Measurements from ENCODE around the gene FAP. TPM values are rescaled to one million over a fixed set of nuclear protein-coding genes. Genes with fewer than 3 reads are reported as not detected.

Gene FAP
- total and polyA plus RNA-seq, 2 donors (not counting 3 experiments of a cell fraction or from before 2014, with no cell fraction given), result 1.1 TPM; not detected in 1

- intact Hi-C loops (cut with micrococcal nuclease), result loop anchor here (1.0 kb wide), 1 partner anchor 17 kb away; no protein-coding TSS in a partner anchor
- peak overlapping the region; percentile 88 for H2AFZ ChIP-seq (ENCODE audit: low read depth, low read length)
Measured at GRCh38 chr2:162244541-162245031, 1.3 kb upstream of the FAP start.

GRCh38 chr2:162243715-162244114, 470 bp upstream of the FAP start:
- ChIA-PET POLR2A (no interaction called here), CTCF (interaction anchor here (4.1 kb wide), 1 partner anchor 55 kb away, joined by 26 read pairs; no protein-coding TSS in a partner anchor)
- Histone ChIP-seq H3K27ac (ENCODE audit: insufficient read depth, low read depth, low read length) (peak overlapping the region; percentile 81), H3K9ac (replicated peaks; ENCODE audit: extremely low read depth, insufficient read depth, low read length) (no peak overlapping the region), H3K79me2 (ENCODE audit: control insufficient read depth, insufficient read depth, low read length) (no peaks in the 10 kb centered on the region), H3K9me1 (replicated peaks; ENCODE audit: control insufficient read depth, extremely low read depth, insufficient read depth, low read length) (no peaks in the 10 kb centered on the region), H2AFZ (ENCODE audit: low read depth, low read length) (no peak overlapping the region), H3K4me3 (replicated peaks in 1 of 3; ENCODE audit: insufficient read depth in 1 of 3, low read depth in 1 of 3, low read length in 3 of 3) (no peak overlapping the region), H3K27me3 (ENCODE audit: control insufficient read depth in 2 of 2, insufficient read depth in 2 of 2, low read length in 2 of 2) (no peaks in the 10 kb centered on the region), H3K36me3 (ENCODE audit: control insufficient read depth in 2 of 2, extremely low read depth in 1 of 2, insufficient read depth in 2 of 2, low read length in 2 of 2) (no peaks in the 10 kb centered on the region), H3K9me3 (replicated peaks; ENCODE audit: control insufficient read depth, insufficient read depth, low read length) (no peaks in the 10 kb centered on the region), H4K20me1 (replicated peaks; ENCODE audit: control insufficient read depth, extremely low read depth, insufficient read depth, low read length) (no peaks in the 10 kb centered on the region), H3K4me1 (ENCODE audit: control insufficient read depth, extremely low read depth, insufficient read depth, low read length) (peaks cover 19% of the 10 kb centered on the region), H3K4me2 (ENCODE audit: insufficient read depth, low read length) (peak overlapping the region; percentile 21)
- dilution Hi-C loops (cut with MboI; ENCODE audit: extremely low pct_ligation_motif_present, low sequenced_read_pairs) (no loop called here), intact Hi-C loops (cut with micrococcal nuclease) (loop anchor here (1.0 kb wide), 1 partner anchor 18 kb away; no protein-coding TSS in a partner anchor)
- FAIRE-seq (no peak), DNase-seq (ENCODE audit: low read depth, low spot score) (no peak)
- TF ChIP-seq EZH2 (IDR thresholded peaks at IDR 0.05; ENCODE audit: borderline replicate concordance, low read depth, low read length, severe bottlenecking), result no peak
- TF ChIP-seq MYC (IDR thresholded peaks at IDR 0.05; ENCODE audit: low read depth, low read length), result no peak
- BruUV-seq (replicated peaks), result no TSS peak

More at GRCh38 chr2:162244541-162245031, 1.3 kb upstream of the FAP start:
- H3K79me2 ChIP-seq (ENCODE audit: control insufficient read depth, insufficient read depth, low read length), result no peaks in the 10 kb centered on the region
- TF ChIP-seq POLR2A (IDR thresholded peaks at IDR 0.05; ENCODE audit: low read depth, low read length) (no peak), EZH2 (IDR thresholded peaks at IDR 0.05; ENCODE audit: borderline replicate concordance, low read depth, low read length, severe bottlenecking) (no peak), POLR2AphosphoS5 (IDR thresholded peaks at IDR 0.05; ENCODE audit: insufficient read depth, low read depth, low read length) (peak; percentile 51), JUN (IDR thresholded peaks at IDR 0.05; ENCODE audit: borderline replicate concordance, insufficient read depth, insufficient read length, low read depth) (peak; percentile 66), FOS (IDR thresholded peaks at IDR 0.05; ENCODE audit: borderline replicate concordance, insufficient read depth, low read length) (peak; percentile 91), GATA2 (IDR thresholded peaks at IDR 0.05; ENCODE audit: insufficient read depth, insufficient read length, low read depth, low read length) (no peak), MYC (IDR thresholded peaks at IDR 0.05; ENCODE audit: low read depth, low read length) (no peak)
- FAIRE-seq (peak; percentile 85), DNase-seq (ENCODE audit: low read depth, low spot score) (peak; percentile 91)
- no peaks in the 10 kb centered on the region for H4K20me1 ChIP-seq (replicated peaks; ENCODE audit: control insufficient read depth, extremely low read depth, insufficient read depth, low read length)
- no peak overlapping the region for H3K4me3 ChIP-seq (replicated peaks in 1 of 3; ENCODE audit: insufficient read depth in 1 of 3, low read depth in 1 of 3, low read length in 3 of 3)
- peak overlapping the region; percentile 81 for H3K27ac ChIP-seq (ENCODE audit: insufficient read depth, low read depth, low read length)
- H3K27me3 ChIP-seq (ENCODE audit: control insufficient read depth in 2 of 2, insufficient read depth in 2 of 2, low read length in 2 of 2), result no peaks in the 10 kb centered on the region
- H3K9me1 ChIP-seq (replicated peaks; ENCODE audit: control insufficient read depth, extremely low read depth, insufficient read depth, low read length), result no peaks in the 10 kb centered on the region
- peak overlapping the region; percentile 45 for H3K4me2 ChIP-seq (ENCODE audit: insufficient read depth, low read length)
- ChIA-PET CTCF (interaction anchor here (1.3 to 2.8 kb wide), 3 partner anchors 24 to 53 kb away, joined by 5 to 22 read pairs (median 19); no protein-coding TSS in a partner anchor), POLR2A (no interaction called here)
- H3K4me1 ChIP-seq (ENCODE audit: control insufficient read depth, extremely low read depth, insufficient read depth, low read length), result peaks cover 19% of the 10 kb centered on the region
- H3K9me3 ChIP-seq (replicated peaks; ENCODE audit: control insufficient read depth, insufficient read depth, low read length), result no peaks in the 10 kb centered on the region
- dilution Hi-C loops (cut with MboI; ENCODE audit: extremely low pct_ligation_motif_present, low sequenced_read_pairs), result no loop called here
- BruUV-seq (replicated peaks), result TSS peak; percentile 83
- H3K36me3 ChIP-seq (ENCODE audit: control insufficient read depth in 2 of 2, extremely low read depth in 1 of 2, insufficient read depth in 2 of 2, low read length in 2 of 2), result no peaks in the 10 kb centered on the region
- H3K9ac ChIP-seq (replicated peaks; ENCODE audit: extremely low read depth, insufficient read depth, low read length), result peak overlapping the region; percentile 63
